Erythroblast (primary cell): ENCODE measurements around the gene PCDHGA7.

Experiments used
- GATA1 ChIP-seq: IDR thresholded peaks from 2 replicates; pipeline ENCODE4 v1.6.1; 2011; ENCODE audit warnings: low read depth, mild to moderate bottlenecking, control low read depth, low read length, moderate library complexity
- POLR2A ChIP-seq: IDR thresholded peaks from 2 replicates; pipeline ENCODE4 v1.6.1; 2011; ENCODE audit warnings: mild to moderate bottlenecking, low read length

DNA sequence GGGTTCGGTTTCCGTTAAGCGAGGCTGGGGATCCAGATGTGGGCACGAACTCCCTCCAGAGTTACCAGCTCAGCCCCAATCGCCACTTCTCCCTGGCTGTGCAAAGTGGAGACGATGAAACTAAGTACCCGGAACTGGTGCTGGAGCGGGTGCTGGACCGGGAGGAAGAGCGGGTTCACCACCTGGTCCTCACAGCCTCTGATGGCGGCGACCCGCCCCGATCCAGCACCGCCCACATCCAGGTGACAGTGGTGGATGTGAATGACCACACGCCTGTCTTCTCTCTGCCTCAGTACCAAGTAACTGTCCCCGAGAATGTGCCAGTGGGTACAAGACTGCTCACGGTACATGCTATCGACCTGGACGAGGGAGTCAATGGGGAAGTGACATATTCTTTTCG is 803 bp downstream of the PCDHGA7 start:
- TF ChIP-seq POLR2A (no peak), GATA1 (no peak)
